ENCODE measurements around the gene NUP210L.
"Not testable (repeated sequence)": the region's sequence is repeated elsewhere in the genome, so short reads cannot be mapped to it uniquely, and the experiment has no call there.

GRCh38 chr1:153979091-153979490 lies 175.8 kb downstream of the NUP210L start:
- not testable (repeated sequence) for TF ChIP-seq CTCF (conservative IDR thresholded peaks at IDR 0.05; ENCODE audit: low read depth in 2 of 2); ZNF462 (CRISPR knock-in tag; IDR thresholded peaks at IDR 0.05); CREB1 (CRISPR knock-in tag; IDR thresholded peaks at IDR 0.05; ENCODE audit: low read depth); REST (IDR thresholded peaks at IDR 0.05; ENCODE audit: unreplicated experiment); POLR2AphosphoS5 (IDR thresholded peaks at IDR 0.05; ENCODE audit: low read depth); EZH2phosphoT487 (IDR thresholded peaks at IDR 0.05; ENCODE audit: unreplicated experiment); EZH2 (IDR thresholded peaks at IDR 0.05; ENCODE audit: low read depth, unreplicated experiment); ETS1 (IDR thresholded peaks at IDR 0.05)
